ENCODE results near the gene EED.
A peak's percentile ranks its signal among the peaks of the same experiment; 100 is the strongest.
"Not testable (repeated sequence)": the region's sequence is repeated elsewhere in the genome, so short reads cannot be mapped to it uniquely, and the experiment has no call there.

EED gene

GRCh38 chr11:86249307-86250098 is 5.0 kb downstream of the EED start:
- peak; percentile 9 for DNase-seq (ENCODE audit: low spot score)

GRCh38 chr11:86251345-86251744 is 6.8 kb downstream of the EED start:
- no peak for DNase-seq (ENCODE audit: low spot score)

GRCh38 chr11:86255896-86256295 is 11.3 kb downstream of the EED start:
- DNase-seq (ENCODE audit: low spot score) = no peak

- DNase-seq (ENCODE audit: low spot score) = no peak
These were observed 12.1 kb downstream of the EED start for GRCh38 chr11:86256608-86257007.

- no peak for DNase-seq (ENCODE audit: low spot score)
These were observed 12.9 kb downstream of the EED start for GRCh38 chr11:86257446-86257845.

- DNase-seq (ENCODE audit: low spot score) = no peak
These were observed 15.2 kb downstream of the EED start for GRCh38 chr11:86259730-86260129.

GRCh38 chr11:86261328-86261727 is 16.8 kb downstream of the EED start:
- no peak for DNase-seq (ENCODE audit: low spot score)

- no peak for DNase-seq (ENCODE audit: low spot score)
These were observed 17.8 kb downstream of the EED start for GRCh38 chr11:86262387-86262786.

GRCh38 chr11:86264649-86265048 is 20.1 kb downstream of the EED start:
- DNase-seq (ENCODE audit: low spot score) = no peak

- no peak for DNase-seq (ENCODE audit: low spot score)
These were observed 20.6 kb downstream of the EED start for GRCh38 chr11:86265194-86265593.

- no peak for DNase-seq (ENCODE audit: low spot score)
These were observed 25.1 kb downstream of the EED start for GRCh38 chr11:86269645-86270044.

- DNase-seq (ENCODE audit: low spot score) = no peak
These were observed 29.9 kb downstream of the EED start for GRCh38 chr11:86274503-86274902.

GRCh38 chr11:86274999-86275398 is 30.4 kb downstream of the EED start:
- DNase-seq (ENCODE audit: low spot score) = no peak

GRCh38 chr11:86275493-86276370 is 31.2 kb downstream of the EED start:
- no peak for DNase-seq (ENCODE audit: low spot score)

- no peak for DNase-seq (ENCODE audit: low spot score)
These were observed 33.2 kb downstream of the EED start for GRCh38 chr11:86277741-86278140.

- no peak for DNase-seq (ENCODE audit: low spot score)
These were observed 33.7 kb downstream of the EED start for GRCh38 chr11:86278226-86278625.

- no peak for DNase-seq (ENCODE audit: low spot score)
These were observed 35.2 kb downstream of the EED start for GRCh38 chr11:86279747-86280146.

- no peak for DNase-seq (ENCODE audit: low spot score)
These were observed 42.9 kb downstream of the EED start for GRCh38 chr11:86287468-86287796.

- DNase-seq (ENCODE audit: low spot score) = peak; percentile 28
These were observed 44.4 kb downstream of the EED start for GRCh38 chr11:86288776-86289507.

GRCh38 chr11:86289508-86290280 is 45.1 kb downstream of the EED start:
- not testable (repeated sequence) for DNase-seq (ENCODE audit: low spot score)

GRCh38 chr11:86291466-86292262 is 47.1 kb downstream of the EED start:
- peak; percentile 83 for DNase-seq (ENCODE audit: low spot score)
